Measurements from ENCODE around the gene FXR2. TPM values are rescaled to one million over a fixed set of nuclear protein-coding genes. Genes with fewer than 3 reads are reported as not detected.

FXR2 gene
- total and polyA plus RNA-seq, 9 of the 15 experiments (the other 6 are each of a cell fraction or from before 2014, with no cell fraction given) = 2.0 to 49.3 (median 24.5) TPM

DNA sequence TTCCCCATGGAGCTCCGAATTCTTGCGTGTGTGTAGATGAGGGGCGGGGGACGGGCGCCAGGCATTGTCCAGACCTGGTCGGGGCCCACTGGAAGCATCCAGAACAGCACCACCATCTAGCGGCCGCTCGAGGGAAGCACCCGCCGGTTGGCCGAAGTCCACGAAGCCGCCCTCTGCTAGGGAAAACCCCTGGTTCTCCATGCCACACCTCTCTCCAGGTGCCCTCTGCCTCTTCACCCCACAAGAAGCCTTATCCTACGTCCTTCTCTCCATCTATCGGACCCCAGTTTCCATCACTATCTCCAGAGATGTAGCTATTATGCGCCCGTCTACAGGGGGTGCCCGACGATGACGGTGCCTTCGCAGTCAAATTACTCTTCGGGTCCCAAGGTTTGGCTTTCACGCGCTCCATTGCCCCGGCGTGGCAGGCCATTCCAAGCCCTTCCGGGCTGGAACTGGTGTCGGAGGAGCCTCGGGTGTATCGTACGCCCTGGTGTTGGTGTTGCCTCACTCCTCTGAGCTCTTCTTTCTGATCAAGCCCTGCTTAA is 53.6 kb downstream of the FXR2 start (continued):
- TF ChIP-seq, protein P1, sequence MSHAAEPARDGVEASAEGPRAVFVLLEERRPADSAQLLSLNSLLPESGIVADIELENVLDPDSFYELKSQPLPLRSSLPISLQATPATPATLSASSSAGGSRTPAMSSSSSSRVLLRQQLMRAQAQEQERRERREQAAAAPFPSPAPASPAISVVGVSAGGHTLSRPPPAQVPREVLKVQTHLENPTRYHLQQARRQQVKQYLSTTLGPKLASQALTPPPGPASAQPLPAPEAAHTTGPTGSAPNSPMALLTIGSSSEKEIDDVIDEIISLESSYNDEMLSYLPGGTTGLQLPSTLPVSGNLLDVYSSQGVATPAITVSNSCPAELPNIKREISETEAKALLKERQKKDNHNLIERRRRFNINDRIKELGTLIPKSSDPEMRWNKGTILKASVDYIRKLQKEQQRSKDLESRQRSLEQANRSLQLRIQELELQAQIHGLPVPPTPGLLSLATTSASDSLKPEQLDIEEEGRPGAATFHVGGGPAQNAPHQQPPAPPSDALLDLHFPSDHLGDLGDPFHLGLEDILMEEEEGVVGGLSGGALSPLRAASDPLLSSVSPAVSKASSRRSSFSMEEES (CRISPR knock-in tag; IDR thresholded peaks at IDR 0.05) = no peak
- TF ChIP-seq ETV6 (IDR thresholded peaks at IDR 0.05; ENCODE audit: borderline replicate concordance in 1 of 2, low read depth in 2 of 2, low read length in 1 of 2) (no peak), ETV6 (CRISPR knock-in tag; IDR thresholded peaks at IDR 0.05; ENCODE audit: borderline replicate concordance) (no peak), POU5F1 (IDR thresholded peaks at IDR 0.05; ENCODE audit: borderline replicate concordance, low read depth, low read length, partially characterized antibody) (no peak), MBD2 (IDR thresholded peaks at IDR 0.05; ENCODE audit: borderline replicate concordance, low read depth) (no peak), ZEB2 (IDR thresholded peaks at IDR 0.05) (no peak), ATF4 (CRISPR knock-in tag; IDR thresholded peaks at IDR 0.05) (no peak), TCFL5 (CRISPR knock-in tag; conservative IDR thresholded peaks at IDR 0.05) (no peak), ZNF282 (CRISPR knock-in tag; IDR thresholded peaks at IDR 0.05) (no peak), NR2C1 (IDR thresholded peaks at IDR 0.05) (no peak), NR2C1 (tag; IDR thresholded peaks at IDR 0.05) (no peak), KAT2B (IDR thresholded peaks at IDR 0.05; ENCODE audit: low read depth, low read length) (no peak), MEF2A (IDR thresholded peaks at IDR 0.05; ENCODE audit: control insufficient read depth, low read depth, low read length) (no peak), NFE2L1 (tag; IDR thresholded peaks at IDR 0.05; ENCODE audit: borderline replicate concordance, low read depth) (no peak)
- TF ChIP-seq, protein P2, sequence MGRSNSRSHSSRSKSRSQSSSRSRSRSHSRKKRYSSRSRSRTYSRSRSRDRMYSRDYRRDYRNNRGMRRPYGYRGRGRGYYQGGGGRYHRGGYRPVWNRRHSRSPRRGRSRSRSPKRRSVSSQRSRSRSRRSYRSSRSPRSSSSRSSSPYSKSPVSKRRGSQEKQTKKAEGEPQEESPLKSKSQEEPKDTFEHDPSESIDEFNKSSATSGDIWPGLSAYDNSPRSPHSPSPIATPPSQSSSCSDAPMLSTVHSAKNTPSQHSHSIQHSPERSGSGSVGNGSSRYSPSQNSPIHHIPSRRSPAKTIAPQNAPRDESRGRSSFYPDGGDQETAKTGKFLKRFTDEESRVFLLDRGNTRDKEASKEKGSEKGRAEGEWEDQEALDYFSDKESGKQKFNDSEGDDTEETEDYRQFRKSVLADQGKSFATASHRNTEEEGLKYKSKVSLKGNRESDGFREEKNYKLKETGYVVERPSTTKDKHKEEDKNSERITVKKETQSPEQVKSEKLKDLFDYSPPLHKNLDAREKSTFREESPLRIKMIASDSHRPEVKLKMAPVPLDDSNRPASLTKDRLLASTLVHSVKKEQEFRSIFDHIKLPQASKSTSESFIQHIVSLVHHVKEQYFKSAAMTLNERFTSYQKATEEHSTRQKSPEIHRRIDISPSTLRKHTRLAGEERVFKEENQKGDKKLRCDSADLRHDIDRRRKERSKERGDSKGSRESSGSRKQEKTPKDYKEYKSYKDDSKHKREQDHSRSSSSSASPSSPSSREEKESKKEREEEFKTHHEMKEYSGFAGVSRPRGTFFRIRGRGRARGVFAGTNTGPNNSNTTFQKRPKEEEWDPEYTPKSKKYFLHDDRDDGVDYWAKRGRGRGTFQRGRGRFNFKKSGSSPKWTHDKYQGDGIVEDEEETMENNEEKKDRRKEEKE (IDR thresholded peaks at IDR 0.05; ENCODE audit: borderline replicate concordance in 1 of 2, control insufficient read depth in 1 of 2, low read depth in 2 of 2, low read length in 1 of 2) = no peak
- TF ChIP-seq, protein P3, sequence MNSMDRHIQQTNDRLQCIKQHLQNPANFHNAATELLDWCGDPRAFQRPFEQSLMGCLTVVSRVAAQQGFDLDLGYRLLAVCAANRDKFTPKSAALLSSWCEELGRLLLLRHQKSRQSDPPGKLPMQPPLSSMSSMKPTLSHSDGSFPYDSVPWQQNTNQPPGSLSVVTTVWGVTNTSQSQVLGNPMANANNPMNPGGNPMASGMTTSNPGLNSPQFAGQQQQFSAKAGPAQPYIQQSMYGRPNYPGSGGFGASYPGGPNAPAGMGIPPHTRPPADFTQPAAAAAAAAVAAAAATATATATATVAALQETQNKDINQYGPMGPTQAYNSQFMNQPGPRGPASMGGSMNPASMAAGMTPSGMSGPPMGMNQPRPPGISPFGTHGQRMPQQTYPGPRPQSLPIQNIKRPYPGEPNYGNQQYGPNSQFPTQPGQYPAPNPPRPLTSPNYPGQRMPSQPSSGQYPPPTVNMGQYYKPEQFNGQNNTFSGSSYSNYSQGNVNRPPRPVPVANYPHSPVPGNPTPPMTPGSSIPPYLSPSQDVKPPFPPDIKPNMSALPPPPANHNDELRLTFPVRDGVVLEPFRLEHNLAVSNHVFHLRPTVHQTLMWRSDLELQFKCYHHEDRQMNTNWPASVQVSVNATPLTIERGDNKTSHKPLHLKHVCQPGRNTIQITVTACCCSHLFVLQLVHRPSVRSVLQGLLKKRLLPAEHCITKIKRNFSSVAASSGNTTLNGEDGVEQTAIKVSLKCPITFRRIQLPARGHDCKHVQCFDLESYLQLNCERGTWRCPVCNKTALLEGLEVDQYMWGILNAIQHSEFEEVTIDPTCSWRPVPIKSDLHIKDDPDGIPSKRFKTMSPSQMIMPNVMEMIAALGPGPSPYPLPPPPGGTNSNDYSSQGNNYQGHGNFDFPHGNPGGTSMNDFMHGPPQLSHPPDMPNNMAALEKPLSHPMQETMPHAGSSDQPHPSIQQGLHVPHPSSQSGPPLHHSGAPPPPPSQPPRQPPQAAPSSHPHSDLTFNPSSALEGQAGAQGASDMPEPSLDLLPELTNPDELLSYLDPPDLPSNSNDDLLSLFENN (IDR thresholded peaks at IDR 0.05; ENCODE audit: low read depth in 2 of 2, low read length in 2 of 2) = no peak
- TF ChIP-seq, protein P4, sequence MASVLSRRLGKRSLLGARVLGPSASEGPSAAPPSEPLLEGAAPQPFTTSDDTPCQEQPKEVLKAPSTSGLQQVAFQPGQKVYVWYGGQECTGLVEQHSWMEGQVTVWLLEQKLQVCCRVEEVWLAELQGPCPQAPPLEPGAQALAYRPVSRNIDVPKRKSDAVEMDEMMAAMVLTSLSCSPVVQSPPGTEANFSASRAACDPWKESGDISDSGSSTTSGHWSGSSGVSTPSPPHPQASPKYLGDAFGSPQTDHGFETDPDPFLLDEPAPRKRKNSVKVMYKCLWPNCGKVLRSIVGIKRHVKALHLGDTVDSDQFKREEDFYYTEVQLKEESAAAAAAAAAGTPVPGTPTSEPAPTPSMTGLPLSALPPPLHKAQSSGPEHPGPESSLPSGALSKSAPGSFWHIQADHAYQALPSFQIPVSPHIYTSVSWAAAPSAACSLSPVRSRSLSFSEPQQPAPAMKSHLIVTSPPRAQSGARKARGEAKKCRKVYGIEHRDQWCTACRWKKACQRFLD (CRISPR knock-in tag; IDR thresholded peaks at IDR 0.05) = no peak

All from K562 (cell line).